Keratinocyte (primary cell): ENCODE data around the gene TSPEAR. TPM values are rescaled to one million over a fixed set of nuclear protein-coding genes. Genes with fewer than 3 reads are reported as not detected.

Source experiments
- DNase-seq: peaks from one replicate; pipeline ENCODE4 v3.0.0-alpha.2; 2011; ENCODE audit warnings: low read depth, missing footprints, low spot score
- FAIRE-seq: peaks from 2 replicates; lab custom pipeline; 2011; peaks lifted over from hg19 to GRCh38; lab: Jason Lieb, UNC
- H2AFZ ChIP-seq: 2 replicates; pipeline ENCODE4 v1.6.0; 2012; ENCODE audit warnings: low read length, control low read depth, inconsistent platforms; ENCODE audit not compliant: control insufficient read depth
- H3K27ac ChIP-seq: 2 replicates; pipeline ENCODE4 v1.5.1; 2011; ENCODE audit warnings: low read length; ENCODE audit not compliant: control insufficient read depth, insufficient read depth
- H3K27me3 ChIP-seq: 3 replicates; pipeline ENCODE4 v1.6.0; 2011; ENCODE audit warnings: low read length; ENCODE audit not compliant: control insufficient read depth, insufficient read depth; ENCODE audit errors: extremely low read depth
- H3K36me3 ChIP-seq, 2 experiments: 2 replicates in 1 of 2; 3 replicates in 1 of 2; pipeline ENCODE4 v1.5.1; 2011; ENCODE audit warnings: low read length in 2 of 2, mild to moderate bottlenecking in 1 of 2; ENCODE audit not compliant: control insufficient read depth in 2 of 2, insufficient read depth in 2 of 2; ENCODE audit errors: extremely low read depth in 1 of 2
- H3K4me1 ChIP-seq: 3 replicates; pipeline ENCODE4 v1.5.1; 2011; ENCODE audit warnings: low read length; ENCODE audit not compliant: control insufficient read depth, insufficient read depth; ENCODE audit errors: extremely low read depth
- H3K4me2 ChIP-seq: 3 replicates; pipeline ENCODE4 v1.6.0; 2011; ENCODE audit warnings: low read depth, low read length; ENCODE audit not compliant: control insufficient read depth, insufficient read depth; ENCODE audit errors: extremely low read depth
- H3K4me3 ChIP-seq, 3 experiments: fragments of 200-600 bp in 1 of 3; sonication (generic) in 1 of 3; 2 replicates in 2 of 3; 3 replicates in 1 of 3; pipeline ENCODE4 v1.5.1; 2011 to 2016; ENCODE audit warnings: low read length in 3 of 3, mild to moderate bottlenecking in 3 of 3, control low read depth in 2 of 3, inconsistent platforms in 1 of 3, low read depth in 1 of 3, mixed read lengths in 1 of 3, mixed run types in 1 of 3, moderate library complexity in 1 of 3; ENCODE audit not compliant: control insufficient read depth in 2 of 3, insufficient read depth in 2 of 3; ENCODE audit errors: extremely low read depth in 1 of 3
- H3K79me2 ChIP-seq: 2 replicates; pipeline ENCODE4 v1.6.0; 2012; ENCODE audit warnings: low read length; ENCODE audit not compliant: control insufficient read depth, insufficient read depth
- H3K9ac ChIP-seq: 3 replicates; pipeline ENCODE4 v1.6.0; 2011; ENCODE audit warnings: low read length; ENCODE audit not compliant: control insufficient read depth, insufficient read depth; ENCODE audit errors: extremely low read depth
- H3K9me1 ChIP-seq: 3 replicates; pipeline ENCODE4 v1.6.0; 2011; ENCODE audit warnings: low read length; ENCODE audit not compliant: control insufficient read depth, insufficient read depth; ENCODE audit errors: extremely low read depth
- H3K9me3 ChIP-seq: 2 replicates; pipeline ENCODE4 v1.5.1; 2012; ENCODE audit warnings: low read depth, low read length; ENCODE audit not compliant: control insufficient read depth
- H4K20me1 ChIP-seq: 3 replicates; pipeline ENCODE4 v1.6.0; 2011; ENCODE audit warnings: low read length; ENCODE audit not compliant: control insufficient read depth, insufficient read depth; ENCODE audit errors: extremely low read depth
- EZH2 ChIP-seq: IDR thresholded peaks from one replicate; pipeline ENCODE4 v1.6.1; 2012; ENCODE audit warnings: inconsistent platforms, mild to moderate bottlenecking, low read length, moderate library complexity
- dilution Hi-C: fragments of 300-500 bp; cut with MboI; formaldehyde crosslinking; loops from one replicate; pipeline ENCODE4 v1.7.0; 2020; ENCODE audit warnings: low sequenced_read_pairs; ENCODE audit not compliant: extremely low pct_ligation_motif_present
- polyA plus RNA-seq, 5 experiments: library from polyadenylated mRNA; depleted of rRNA in 3 of 5; stranded (reverse) in 3 of 5; stranded (forward) in 1 of 5; unstranded in 1 of 5; fragments of >200 nt; gene quantifications; 1 replicate in 1 of 5; 2 replicates in 3 of 5; 3 replicates in 1 of 5; pipeline versions ENCODE4 v1.2.1 to v1.2.3, GENCODE V29; 2011 to 2012; ENCODE audit warnings: missing spikeins in 2 of 5, low read depth in 1 of 5, low replicate concordance in 1 of 5
- TF ChIP-seq, protein P1 (sequence below), 3 experiments: IDR thresholded peaks in 1 of 3; conservative IDR thresholded peaks in 1 of 3; optimal IDR thresholded peaks in 1 of 3; 2 replicates in 2 of 3; 3 replicates in 1 of 3; pipeline versions ENCODE3 to v1.5.1; 2011; ENCODE audit warnings: low read length in 3 of 3, mild to moderate bottlenecking in 3 of 3, moderate library complexity in 2 of 3, control low read depth in 1 of 3, inconsistent platforms in 1 of 3; ENCODE audit not compliant: insufficient read depth in 2 of 3; ENCODE audit errors: extremely low read depth in 1 of 3

Gene TSPEAR
- polyA plus RNA-seq, 1 donor (not counting 4 experiments of a cell fraction or from before 2014, with no cell fraction given): 0.12 TPM

GRCh38 chr21:44529503-44530125 is 181.8 kb downstream of the TSPEAR start:
- Histone ChIP-seq H3K27ac (no peak overlapping the region), H3K9me3 (peaks cover 14% of the 10 kb centered on the region), H3K4me3 (no peak overlapping the region), H3K9ac (no peak overlapping the region), H3K79me2 (no peaks in the 10 kb centered on the region), H3K9me1 (no peaks in the 10 kb centered on the region), H3K4me1 (no peaks in the 10 kb centered on the region), H4K20me1 (no peaks in the 10 kb centered on the region), H2AFZ (no peak overlapping the region), H3K36me3 (no peaks in the 10 kb centered on the region), H3K4me2 (no peak overlapping the region), H3K27me3 (no peaks in the 10 kb centered on the region)
- FAIRE-seq (no peak), DNase-seq (no peak)
- TF ChIP-seq EZH2: no peak
- TF ChIP-seq, protein P1, sequence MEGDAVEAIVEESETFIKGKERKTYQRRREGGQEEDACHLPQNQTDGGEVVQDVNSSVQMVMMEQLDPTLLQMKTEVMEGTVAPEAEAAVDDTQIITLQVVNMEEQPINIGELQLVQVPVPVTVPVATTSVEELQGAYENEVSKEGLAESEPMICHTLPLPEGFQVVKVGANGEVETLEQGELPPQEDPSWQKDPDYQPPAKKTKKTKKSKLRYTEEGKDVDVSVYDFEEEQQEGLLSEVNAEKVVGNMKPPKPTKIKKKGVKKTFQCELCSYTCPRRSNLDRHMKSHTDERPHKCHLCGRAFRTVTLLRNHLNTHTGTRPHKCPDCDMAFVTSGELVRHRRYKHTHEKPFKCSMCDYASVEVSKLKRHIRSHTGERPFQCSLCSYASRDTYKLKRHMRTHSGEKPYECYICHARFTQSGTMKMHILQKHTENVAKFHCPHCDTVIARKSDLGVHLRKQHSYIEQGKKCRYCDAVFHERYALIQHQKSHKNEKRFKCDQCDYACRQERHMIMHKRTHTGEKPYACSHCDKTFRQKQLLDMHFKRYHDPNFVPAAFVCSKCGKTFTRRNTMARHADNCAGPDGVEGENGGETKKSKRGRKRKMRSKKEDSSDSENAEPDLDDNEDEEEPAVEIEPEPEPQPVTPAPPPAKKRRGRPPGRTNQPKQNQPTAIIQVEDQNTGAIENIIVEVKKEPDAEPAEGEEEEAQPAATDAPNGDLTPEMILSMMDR (optimal IDR thresholded peaks at IDR 0.05 in 1 of 3, IDR thresholded peaks at IDR 0.05 in 1 of 3, conservative IDR thresholded peaks at IDR 0.05 in 1 of 3; ENCODE audit: extremely low read depth in 1 of 3, insufficient read depth in 2 of 3, low read length in 3 of 3): no peak
- dilution Hi-C loops: no loop called here

DNA sequence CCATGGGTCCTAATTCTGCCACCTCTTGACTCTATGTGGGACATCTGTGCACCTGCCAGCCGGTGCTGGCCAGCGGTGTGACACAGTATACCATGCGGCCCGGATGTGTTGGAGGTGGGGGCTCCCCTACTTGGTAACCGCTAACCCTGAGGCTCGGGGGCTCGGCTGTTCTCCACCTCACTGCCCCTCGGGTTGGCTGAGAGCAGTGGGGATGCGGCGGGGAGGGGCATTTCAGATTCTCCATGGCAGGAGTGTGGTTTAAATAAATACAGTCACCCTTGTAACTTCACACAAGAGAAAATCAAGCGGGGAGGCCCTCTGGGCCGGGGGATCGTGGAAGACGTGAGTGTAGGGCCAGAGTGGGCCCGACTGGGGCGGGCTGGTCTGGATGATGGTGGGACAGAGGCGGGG is 182.4 kb downstream of the TSPEAR start:
- no peak overlapping the region for H2AFZ ChIP-seq
- FAIRE-seq (no peak), DNase-seq (no peak)
- H3K4me3 ChIP-seq: no peak overlapping the region
- dilution Hi-C loops: no loop called here
- TF ChIP-seq, protein P1 (optimal IDR thresholded peaks at IDR 0.05 in 1 of 3, IDR thresholded peaks at IDR 0.05 in 1 of 3, conservative IDR thresholded peaks at IDR 0.05 in 1 of 3; ENCODE audit: extremely low read depth in 1 of 3, insufficient read depth in 2 of 3, low read length in 3 of 3): no peak
- no peak for TF ChIP-seq EZH2
- H3K4me1 ChIP-seq: no peaks in the 10 kb centered on the region
- no peak overlapping the region for H3K4me2 ChIP-seq
- H3K27me3 ChIP-seq: no peaks in the 10 kb centered on the region
- H3K79me2 ChIP-seq: no peaks in the 10 kb centered on the region
- H3K9ac ChIP-seq: no peak overlapping the region
- H3K27ac ChIP-seq: no peak overlapping the region
- H4K20me1 ChIP-seq: no peaks in the 10 kb centered on the region
- no peaks in the 10 kb centered on the region for H3K36me3 ChIP-seq
- no peaks in the 10 kb centered on the region for H3K9me1 ChIP-seq
- peaks cover 19% of the 10 kb centered on the region for H3K9me3 ChIP-seq
